HG03135 (cell line): ENCODE measurements around the gene BGLAP.

Experiments
- ATAC-seq: cut with Tn5 transposase; IDR thresholded peaks from one replicate; pipeline ENCODE4 v1.9.1; 2021; ENCODE audit warnings: mild to moderate bottlenecking, moderate library complexity; ENCODE audit not compliant: unreplicated experiment

The BGLAP gene

DNA sequence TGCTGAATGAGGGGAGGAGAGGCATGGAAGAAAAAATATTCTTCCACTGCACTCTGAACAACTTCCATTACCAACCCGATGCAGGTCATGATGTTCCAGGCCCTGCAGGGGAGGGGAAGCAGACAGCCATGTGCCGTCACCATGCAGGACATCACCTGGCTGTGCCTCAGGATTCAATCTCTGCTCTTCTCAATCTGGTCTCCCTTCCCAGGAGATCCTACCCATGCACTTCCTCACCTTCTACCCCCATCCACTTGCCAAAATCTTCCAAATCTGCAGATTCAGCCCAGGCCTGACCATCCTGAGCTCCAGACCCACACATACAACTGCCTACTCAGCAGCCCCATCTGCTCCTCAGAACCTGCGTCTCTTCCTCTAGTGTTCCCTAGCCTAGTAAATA lies 11.7 kb downstream of the BGLAP start:
- no peak for ATAC-seq

- ATAC-seq = no peak
Measured at GRCh38 chr1:156257711-156258110, 15.7 kb downstream of the BGLAP start.

DNA sequence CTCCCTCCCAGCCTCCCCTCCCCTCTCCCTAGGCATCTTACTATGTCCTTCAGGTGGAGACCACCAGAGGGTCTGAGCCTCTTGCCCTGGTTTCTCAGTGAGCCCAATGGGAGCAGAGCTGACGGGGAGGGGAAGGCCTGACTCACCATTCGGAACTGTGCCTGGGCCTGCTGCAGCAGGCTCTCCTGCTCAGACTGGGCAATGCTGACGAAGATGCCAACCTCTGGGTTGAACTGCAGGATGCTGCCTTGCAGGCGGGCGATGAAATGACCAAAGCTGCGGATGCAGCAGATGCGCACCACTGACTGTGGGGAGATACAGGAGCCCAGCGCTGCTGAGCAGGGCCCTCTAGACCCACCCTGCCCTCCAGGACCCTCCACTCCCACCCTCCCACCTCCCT lies 16.9 kb downstream of the BGLAP start:
- ATAC-seq = no peak

DNA sequence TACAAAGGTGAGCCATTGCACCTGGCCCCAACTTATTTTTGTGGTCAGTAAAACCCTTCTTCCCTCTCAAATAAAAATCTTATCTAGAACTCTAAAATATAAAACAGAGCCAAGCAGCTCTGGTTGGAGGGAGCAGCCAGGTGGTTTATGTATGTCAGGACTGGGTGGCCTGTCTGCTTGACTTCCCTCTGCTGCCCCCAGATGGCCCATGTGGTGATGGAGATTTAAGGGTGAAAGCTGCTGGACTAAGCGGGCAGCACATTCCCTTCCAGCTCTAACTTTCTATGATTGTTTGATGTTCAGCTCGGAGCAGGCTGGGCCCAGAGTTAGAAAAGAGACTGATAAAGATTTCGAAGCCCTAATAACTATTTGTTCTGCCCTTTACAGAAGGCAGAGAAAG lies 17.8 kb downstream of the BGLAP start:
- no peak for ATAC-seq

- no peak for ATAC-seq
Measured at GRCh38 chr1:156260896-156261295, 18.9 kb downstream of the BGLAP start.

GRCh38 chr1:156262461-156263287 lies 20.7 kb downstream of the BGLAP start:
- no peak for ATAC-seq

GRCh38 chr1:156263288-156263655 lies 21.3 kb downstream of the BGLAP start:
- ATAC-seq = no peak

DNA sequence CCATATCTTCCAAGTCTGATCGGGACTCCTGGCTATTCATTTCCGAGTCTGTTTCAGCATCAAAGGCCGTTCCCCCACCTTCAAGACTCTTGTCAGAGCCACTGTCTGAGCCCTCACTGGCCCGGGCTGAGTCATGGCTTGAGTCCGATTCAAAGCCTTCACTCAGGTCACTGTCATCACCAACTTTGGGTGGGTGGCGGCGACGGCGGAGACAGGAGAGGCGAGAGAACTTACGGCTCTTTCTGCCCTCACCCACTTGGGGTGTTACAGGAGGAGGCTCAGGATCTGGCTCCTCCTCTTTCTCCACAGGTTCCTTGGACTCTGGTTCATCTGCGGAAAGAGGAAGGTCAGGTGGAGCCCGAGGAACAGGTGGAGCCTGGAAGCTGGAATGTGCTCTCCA lies 24.1 kb downstream of the BGLAP start:
- no peak for ATAC-seq

DNA sequence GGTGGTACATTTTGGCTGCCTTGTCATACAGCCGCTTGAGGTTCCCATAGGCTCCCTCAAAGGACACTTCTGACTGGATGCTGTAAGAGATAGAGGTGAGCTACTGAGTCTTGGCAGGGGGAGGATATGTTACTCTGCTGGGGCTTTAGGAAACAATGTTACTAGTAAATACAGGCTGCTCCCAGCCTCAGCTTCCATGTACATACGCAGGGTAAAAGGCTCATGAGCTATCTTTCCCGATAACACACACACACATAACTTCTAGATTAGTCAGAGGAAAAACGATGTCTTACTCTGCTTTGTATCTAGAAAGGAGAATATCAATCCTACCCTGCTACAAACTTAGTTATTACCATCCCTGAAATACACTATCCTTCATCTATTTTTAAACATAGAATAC lies 26.4 kb downstream of the BGLAP start:
- ATAC-seq = no peak

- no peak for ATAC-seq
Measured at GRCh38 chr1:156270314-156270713, 28.3 kb downstream of the BGLAP start.

- no peak for ATAC-seq
Measured at GRCh38 chr1:156276532-156276931, 34.5 kb downstream of the BGLAP start.

DNA sequence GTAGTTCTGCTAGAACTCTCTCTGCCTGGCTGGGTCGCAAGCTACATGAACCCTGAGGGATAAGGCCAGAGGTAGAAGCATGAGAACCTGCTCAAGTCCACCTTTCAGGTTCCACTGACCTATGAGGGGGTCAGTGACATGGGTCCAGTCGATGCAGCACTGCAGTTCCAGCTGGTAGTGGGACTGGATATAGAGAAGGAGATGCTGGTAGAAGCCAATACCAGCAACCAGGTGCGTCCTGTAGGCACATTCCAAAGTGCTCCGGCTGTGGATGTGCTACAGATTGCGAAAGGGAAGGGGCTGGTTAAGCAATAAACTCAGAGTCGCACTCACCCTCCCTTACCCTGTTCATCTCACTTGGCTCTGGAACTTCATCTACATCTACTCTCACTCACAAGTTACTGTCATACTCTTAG lies 35.0 kb downstream of the BGLAP start:
- no peak for ATAC-seq

- no peak for ATAC-seq
Measured at GRCh38 chr1:156279837-156280236, 37.9 kb downstream of the BGLAP start.

- peak; percentile 40 for ATAC-seq
Measured at GRCh38 chr1:156281281-156281680, 39.3 kb downstream of the BGLAP start.

GRCh38 chr1:156281693-156282478 lies 39.9 kb downstream of the BGLAP start:
- ATAC-seq = no peak

- peak; percentile 76 for ATAC-seq
Measured at GRCh38 chr1:156282479-156283222, 40.7 kb downstream of the BGLAP start, which contains the start of gene SMG5. Gene SMG5 (minus strand): TSS chr1:156282825. CDS start chr1:156282680, 145 bp downstream.

- no peak for ATAC-seq
Measured at GRCh38 chr1:156283521-156283920, 41.5 kb downstream of the BGLAP start.

DNA sequence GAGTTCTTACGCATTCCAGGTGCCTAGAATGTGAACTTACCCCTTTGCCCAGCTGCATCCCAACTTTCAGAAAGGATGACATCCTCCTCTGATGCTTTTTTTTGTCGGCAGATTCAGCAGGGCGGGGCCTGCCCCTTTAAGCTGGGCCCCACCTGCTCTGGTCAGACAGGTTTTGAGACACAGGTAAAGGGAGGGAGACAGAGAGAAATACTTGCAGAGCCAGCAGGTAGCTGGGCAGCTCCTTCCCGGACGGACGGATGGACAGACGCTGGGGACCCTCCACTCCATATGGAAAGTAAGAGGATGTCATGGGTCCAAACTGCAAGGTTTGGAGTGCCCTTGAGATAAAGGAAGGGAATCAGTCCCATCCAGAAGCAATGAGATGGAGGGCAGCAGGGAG lies 42.1 kb downstream of the BGLAP start, which contains the start of gene TMEM79:
Gene TMEM79 (plus strand): TSS at position 214 of the 400 bp plus-strand sequence. CDS start 902 bp downstream, outside the sequence.
- no peak for ATAC-seq

DNA sequence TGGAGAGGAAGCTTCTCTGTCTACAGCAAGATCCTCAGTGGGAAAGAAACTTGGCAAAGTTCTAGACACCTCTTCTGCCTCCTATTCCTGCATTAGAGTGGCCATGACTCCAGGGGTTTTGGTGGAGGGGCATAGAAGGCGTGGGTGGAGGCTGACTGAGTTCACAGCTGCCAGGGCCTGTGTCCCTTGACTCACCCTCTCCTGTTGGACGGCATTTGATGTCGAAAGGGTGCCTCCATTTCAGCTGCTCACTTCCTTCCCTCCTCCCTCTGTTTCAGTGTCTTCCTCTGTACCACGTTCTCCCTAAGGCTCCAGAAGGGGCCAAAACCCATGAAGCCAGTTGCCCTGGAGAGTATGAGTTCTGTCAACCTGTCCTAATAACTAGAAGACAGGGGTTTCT lies 42.8 kb downstream of the BGLAP start:
- ATAC-seq = no peak

DNA sequence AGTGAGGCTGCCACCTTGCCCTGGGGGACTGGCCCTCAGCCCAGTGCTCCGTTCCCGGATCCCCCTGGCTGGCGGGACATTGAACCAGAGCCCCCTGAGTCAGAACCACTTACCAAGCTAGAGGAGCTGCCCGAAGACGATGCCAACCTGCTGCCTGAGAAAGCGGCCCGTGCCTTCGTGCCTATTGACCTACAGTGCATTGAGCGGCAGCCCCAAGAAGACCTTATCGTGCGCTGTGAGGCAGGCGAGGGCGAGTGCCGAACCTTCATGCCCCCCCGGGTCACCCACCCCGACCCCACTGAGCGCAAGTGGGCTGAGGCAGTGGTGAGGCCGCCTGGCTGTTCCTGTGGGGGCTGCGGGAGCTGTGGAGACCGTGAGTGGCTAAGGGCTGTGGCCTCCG lies 43.5 kb downstream of the BGLAP start:
- ATAC-seq = no peak

- ATAC-seq = no peak
Measured at GRCh38 chr1:156286061-156286460, 44.1 kb downstream of the BGLAP start.
